T-helper 2 cell treated with Interferon-gamma antibody and Interleukin-4, amounts not matched to agents 100 ng/mL and 5 ng/mL, for 36 hours (primary cell): ENCODE measurements around the gene HTR6. TPM values are rescaled to one million over a fixed set of nuclear protein-coding genes. Genes with fewer than 3 reads are reported as not detected.

Experiments
- intact Hi-C: fragments of 100-400 bp; cut with micrococcal nuclease; formaldehyde crosslinking; loops from one replicate; pipeline ENCODE4 v1.15.1; 2023
- total RNA-seq: library from RNA; stranded (reverse); gene quantifications from 2 replicates; pipeline ENCODE4 v1.2.3, GENCODE V29; 2022

Gene HTR6
- total RNA-seq, 1 donor from 2014 or later: not detected

GRCh38 chr1:19715334-19716203, 50.9 kb downstream of the HTR6 start:
- intact Hi-C loops: loop anchor here (1.0 to 10.0 kb wide), 2 partner anchors 89 to 167 kb away; partner anchors contain the start of gene OTUD3

GRCh38 chr1:19717467-19717866, 52.8 kb downstream of the HTR6 start:
- intact Hi-C loops: loop anchor here (10.0 kb wide), 1 partner anchor 87 kb away; no protein-coding TSS in a partner anchor

GRCh38 chr1:19720174-19720573, 55.5 kb downstream of the HTR6 start:
- intact Hi-C loops: no loop called here

- intact Hi-C loops: no loop called here
These were observed 56.3 kb downstream of the HTR6 start for GRCh38 chr1:19720973-19721372.

- intact Hi-C loops: no loop called here
These were observed 59.2 kb downstream of the HTR6 start for GRCh38 chr1:19723874-19724273.

- intact Hi-C loops: no loop called here
These were observed 60.9 kb downstream of the HTR6 start for GRCh38 chr1:19725606-19726005.

- intact Hi-C loops: no loop called here
These were observed 63.9 kb downstream of the HTR6 start for GRCh38 chr1:19728413-19729145.

GRCh38 chr1:19730232-19730631, 65.6 kb downstream of the HTR6 start:
- intact Hi-C loops: no loop called here

Other genes starting within 250 kb of the HTR6 start
- 520 and 529 TPM in 2 replicates for gene CAPZB, start 179.3 kb upstream of the HTR6 start, total RNA-seq
- 25.8 and 27.6 TPM in 2 replicates for gene NBL1, start 20.6 kb upstream of the HTR6 start, total RNA-seq
- 13.6 and 14.7 TPM in 2 replicates for gene TMCO4, start 135.0 kb downstream of the HTR6 start, total RNA-seq
- gene RNF186, start 150.4 kb downstream of the HTR6 start, total RNA-seq: not detected in 2 replicates
- 12.5 and 14.2 TPM in 2 replicates for gene OTUD3, start 217.5 kb downstream of the HTR6 start, total RNA-seq